Smooth muscle cell (in vitro differentiated cells): ENCODE data around the gene CHMP4B. TPM values are rescaled to one million over a fixed set of nuclear protein-coding genes. Genes with fewer than 3 reads are reported as not detected.
A peak's percentile ranks its signal among the peaks of the same experiment; 100 is the strongest.

Experiments used
- DNase-seq: peaks from one replicate; lab custom pipeline; 2025; ENCODE audit not compliant: unreplicated experiment; lab: John Stamatoyannopoulos, UW
- H2AFZ ChIP-seq: fragments of 200-600 bp; sonication (generic); 2 replicates; pipeline ENCODE4 v1.6.0; 2016; ENCODE audit warnings: antibody characterized with exemption, low read depth, mild to moderate bottlenecking
- H3F3A ChIP-seq: fragments of 200-600 bp; sonication (generic); 2 replicates; pipeline ENCODE4 v1.6.0; 2017; ENCODE audit warnings: antibody characterized with exemption, low read depth
- H3K27ac ChIP-seq: fragments of 200-600 bp; sonication (generic); 2 replicates; pipeline ENCODE4 v1.5.1; 2016; ENCODE audit warnings: low read depth, mild to moderate bottlenecking
- H3K27me3 ChIP-seq: fragments of 200-600 bp; sonication (generic); 2 replicates; pipeline ENCODE4 v1.6.1; 2016; ENCODE audit warnings: low read depth, mild to moderate bottlenecking
- H3K36me3 ChIP-seq: fragments of 200-600 bp; sonication (generic); 2 replicates; pipeline ENCODE4 v1.5.1; 2016; ENCODE audit warnings: low read depth
- H3K4me1 ChIP-seq: fragments of 200-600 bp; sonication (generic); 2 replicates; pipeline ENCODE4 v1.5.1; 2016; ENCODE audit warnings: low read depth
- H3K4me2 ChIP-seq: fragments of 200-600 bp; sonication (generic); 2 replicates; pipeline ENCODE4 v1.6.0; 2016; ENCODE audit warnings: mild to moderate bottlenecking
- H3K4me3 ChIP-seq: fragments of 200-600 bp; sonication (generic); 2 replicates; pipeline ENCODE4 v1.5.1; 2016; ENCODE audit warnings: mild to moderate bottlenecking
- H3K79me2 ChIP-seq: fragments of 200-600 bp; sonication (generic); 2 replicates; pipeline ENCODE4 v1.6.0; 2016; ENCODE audit warnings: low read depth, mild to moderate bottlenecking
- H3K9ac ChIP-seq: fragments of 200-600 bp; sonication (generic); 2 replicates; pipeline ENCODE4 v1.6.0; 2016; ENCODE audit warnings: low read depth
- H3K9me3 ChIP-seq: fragments of 200-600 bp; sonication (generic); replicated peaks from 2 replicates; pipeline ENCODE4 v1.5.1; 2016; ENCODE audit warnings: low read depth
- H4K20me1 ChIP-seq: fragments of 200-600 bp; sonication (generic); 2 replicates; pipeline ENCODE4 v1.6.0; 2016; ENCODE audit warnings: low read depth
- WGBS: methylation state at CpG from one replicate; pipeline ENCODE4 v1.1.7; 2016; ENCODE audit warnings: low lambda C conversion rate; 5-methylcytosine and 5-hydroxymethylcytosine counted together
- polyA plus RNA-seq: library from polyadenylated mRNA; unstranded; fragments of >200 nt; fragmentation: Nextera tagmentation; extraction: Ambion mirVana; gene quantifications from 2 replicates; pipeline ENCODE4 v1.2.1, GENCODE V29; 2016
- total RNA-seq: library from RNA; depleted of rRNA; stranded (reverse); fragments of >200 nt; gene quantifications from 2 replicates; pipeline ENCODE4 v1.2.3, GENCODE V29; 2014
- TF ChIP-seq, protein P1 (sequence below): fragments of 200-600 bp; sonication (generic); IDR thresholded peaks from 2 replicates; pipeline ENCODE4 v1.5.1; 2017; ENCODE audit warnings: borderline replicate concordance, mild to moderate bottlenecking, antibody characterized with exemption; ENCODE audit not compliant: insufficient read depth, poor library complexity, severe bottlenecking

Gene CHMP4B
- total and polyA plus RNA-seq, 2 experiments from 2014 or later, result 6.2 to 49.4 TPM

DNA sequence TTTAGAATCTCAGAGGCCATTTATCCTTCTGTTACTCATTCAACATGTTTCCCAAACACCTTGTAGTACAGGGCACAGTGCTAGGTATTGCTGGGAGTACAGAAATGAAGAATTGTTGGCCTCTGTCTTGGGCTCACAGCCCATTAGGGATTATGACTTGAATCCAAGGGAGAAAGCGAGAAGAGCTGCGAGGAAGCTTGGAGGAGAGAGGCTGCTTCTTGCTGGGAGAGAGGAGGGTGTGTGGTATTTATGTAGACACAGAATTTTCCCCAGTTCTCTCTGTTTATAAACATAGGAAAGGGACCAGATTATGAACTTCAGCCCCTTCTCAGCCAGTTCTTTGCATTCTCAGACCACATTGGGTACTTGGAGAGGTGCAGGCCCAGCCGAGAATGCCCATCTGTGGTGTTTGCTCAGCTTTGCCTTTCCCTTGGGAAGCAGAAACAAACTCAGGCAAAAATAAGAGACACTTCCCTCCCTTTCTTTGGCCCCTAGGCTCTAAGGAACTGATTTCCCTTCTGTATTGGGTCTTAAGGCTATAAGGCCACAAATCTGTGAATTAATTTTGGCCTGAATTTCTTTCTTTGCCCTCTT, 17.9 kb downstream of the CHMP4B start:
- WGBS, result 33% methylated on average over 3 of the region's 3 CpGs
- TF ChIP-seq, protein P1, sequence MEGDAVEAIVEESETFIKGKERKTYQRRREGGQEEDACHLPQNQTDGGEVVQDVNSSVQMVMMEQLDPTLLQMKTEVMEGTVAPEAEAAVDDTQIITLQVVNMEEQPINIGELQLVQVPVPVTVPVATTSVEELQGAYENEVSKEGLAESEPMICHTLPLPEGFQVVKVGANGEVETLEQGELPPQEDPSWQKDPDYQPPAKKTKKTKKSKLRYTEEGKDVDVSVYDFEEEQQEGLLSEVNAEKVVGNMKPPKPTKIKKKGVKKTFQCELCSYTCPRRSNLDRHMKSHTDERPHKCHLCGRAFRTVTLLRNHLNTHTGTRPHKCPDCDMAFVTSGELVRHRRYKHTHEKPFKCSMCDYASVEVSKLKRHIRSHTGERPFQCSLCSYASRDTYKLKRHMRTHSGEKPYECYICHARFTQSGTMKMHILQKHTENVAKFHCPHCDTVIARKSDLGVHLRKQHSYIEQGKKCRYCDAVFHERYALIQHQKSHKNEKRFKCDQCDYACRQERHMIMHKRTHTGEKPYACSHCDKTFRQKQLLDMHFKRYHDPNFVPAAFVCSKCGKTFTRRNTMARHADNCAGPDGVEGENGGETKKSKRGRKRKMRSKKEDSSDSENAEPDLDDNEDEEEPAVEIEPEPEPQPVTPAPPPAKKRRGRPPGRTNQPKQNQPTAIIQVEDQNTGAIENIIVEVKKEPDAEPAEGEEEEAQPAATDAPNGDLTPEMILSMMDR, result no peak
- H2AFZ ChIP-seq, result no peak overlapping the region
- H3K4me2 ChIP-seq, result peak overlapping the region; percentile 51
- no peaks in the 10 kb centered on the region for H3K27me3 ChIP-seq
- no peak overlapping the region for H3K9ac ChIP-seq
- H3K4me1 ChIP-seq, result peaks cover 45% of the 10 kb centered on the region
- H3K9me3 ChIP-seq, result no peaks in the 10 kb centered on the region
- DNase-seq, result no peak
- H3K36me3 ChIP-seq, result no peaks in the 10 kb centered on the region
- H3K27ac ChIP-seq, result peak overlapping the region; percentile 69
- H3F3A ChIP-seq, result peaks cover 22% of the 10 kb centered on the region
- H3K4me3 ChIP-seq, result no peak overlapping the region
- H3K79me2 ChIP-seq, result peaks cover 90% of the 10 kb centered on the region
- peaks cover 100% of the 10 kb centered on the region for H4K20me1 ChIP-seq

DNA sequence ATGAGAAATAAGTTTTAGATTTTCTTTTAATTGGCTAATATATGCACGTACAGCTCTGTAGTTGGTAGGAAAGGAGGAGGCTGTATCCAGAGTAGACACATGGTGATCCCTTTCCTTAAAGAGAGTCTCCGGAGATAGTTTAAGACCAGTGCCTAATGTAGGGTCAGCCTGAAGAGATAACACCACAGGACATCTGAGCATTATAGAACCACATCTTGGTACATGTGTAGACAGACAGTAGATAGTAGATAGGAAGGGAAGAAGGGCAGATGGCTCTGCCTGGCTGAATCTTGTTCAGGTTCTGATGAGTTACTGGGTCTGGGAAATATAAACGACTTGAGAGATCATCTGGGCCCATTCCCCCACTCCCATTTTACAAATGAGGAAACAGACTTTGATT, 18.5 kb downstream of the CHMP4B start:
- TF ChIP-seq, protein P1, result no peak
- Histone ChIP-seq H3K27ac (peak overlapping the region; percentile 69), H3K9ac (no peak overlapping the region), H3K9me3 (no peaks in the 10 kb centered on the region), H3K36me3 (no peaks in the 10 kb centered on the region), H3K27me3 (no peaks in the 10 kb centered on the region), H3F3A (peaks cover 20% of the 10 kb centered on the region), H3K4me1 (peaks cover 45% of the 10 kb centered on the region), H3K4me3 (no peak overlapping the region), H4K20me1 (peaks cover 100% of the 10 kb centered on the region), H3K79me2 (peaks cover 90% of the 10 kb centered on the region), H2AFZ (no peak overlapping the region), H3K4me2 (peak overlapping the region; percentile 51)
- no peak for DNase-seq
- WGBS, result 57% methylated on average over 3 of the region's 3 CpGs

DNA sequence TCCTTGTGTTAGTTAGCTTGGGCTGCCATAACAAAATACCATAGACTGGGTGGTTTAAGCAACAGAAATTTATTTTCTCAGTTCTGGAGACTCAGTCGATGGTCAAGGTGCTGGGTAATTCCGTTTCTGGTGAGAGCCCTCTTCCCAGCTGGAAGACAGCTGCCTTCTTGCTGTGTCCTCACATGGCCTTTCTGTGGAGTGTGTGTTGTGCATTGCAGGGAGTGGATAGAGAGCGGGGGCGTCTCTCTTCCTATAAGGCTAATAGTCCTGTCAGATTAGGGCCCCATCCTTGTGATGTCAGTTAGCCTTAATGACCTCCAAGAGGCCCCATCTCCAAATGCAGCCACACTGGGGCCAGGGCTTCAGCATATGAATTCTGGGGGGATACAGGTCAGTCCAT, 19.2 kb downstream of the CHMP4B start:
- TF ChIP-seq, protein P1, result no peak
- no peak overlapping the region for H3K4me3 ChIP-seq
- no peak overlapping the region for H3K9ac ChIP-seq
- no peaks in the 10 kb centered on the region for H3K36me3 ChIP-seq
- H3K79me2 ChIP-seq, result peaks cover 90% of the 10 kb centered on the region
- peaks cover 15% of the 10 kb centered on the region for H3F3A ChIP-seq
- no peaks in the 10 kb centered on the region for H3K9me3 ChIP-seq
- no peak overlapping the region for H3K4me2 ChIP-seq
- H3K27ac ChIP-seq, result no peak overlapping the region
- no peak overlapping the region for H2AFZ ChIP-seq
- DNase-seq, result no peak
- H3K27me3 ChIP-seq, result no peaks in the 10 kb centered on the region
- WGBS, result 78% methylated on average over 4 of the region's 4 CpGs
- peaks cover 100% of the 10 kb centered on the region for H4K20me1 ChIP-seq
- H3K4me1 ChIP-seq, result peaks cover 45% of the 10 kb centered on the region
